NT2/D1 (cell line): ENCODE results near the gene REC114.

Experiments used
- DNase-seq: peaks from one replicate; pipeline ENCODE4 v3.0.0-alpha.2; 2011; ENCODE audit warnings: low read depth, low spot score
- H3K27me3 ChIP-seq: 2 replicates; pipeline ENCODE4 v1.6.0; 2011; ENCODE audit warnings: mild to moderate bottlenecking; ENCODE audit not compliant: insufficient read length, insufficient read depth
- H3K36me3 ChIP-seq: 2 replicates; pipeline ENCODE4 v1.6.1; 2011; ENCODE audit warnings: mild to moderate bottlenecking, low read length, mixed read lengths; ENCODE audit not compliant: insufficient read depth, insufficient read length
- H3K4me1 ChIP-seq: 2 replicates; pipeline ENCODE4 v1.5.1; 2011; ENCODE audit not compliant: insufficient read depth, insufficient read length
- H3K4me3 ChIP-seq: 2 replicates; pipeline ENCODE4 v1.5.1; 2011; ENCODE audit warnings: low read depth; ENCODE audit not compliant: insufficient read length
- H3K9ac ChIP-seq: 2 replicates; pipeline ENCODE4 v1.6.0; 2011; ENCODE audit warnings: low read depth; ENCODE audit not compliant: insufficient read length
- H3K9me3 ChIP-seq: 2 replicates; pipeline ENCODE4 v1.5.1; 2011; ENCODE audit warnings: mild to moderate bottlenecking, low read length; ENCODE audit not compliant: insufficient read depth
- SUZ12 ChIP-seq: IDR thresholded peaks from 2 replicates; pipeline ENCODE4 v1.6.1; 2011; ENCODE audit not compliant: insufficient read length, insufficient read depth; ENCODE audit errors: extremely low read depth
- YY1 ChIP-seq: IDR thresholded peaks from 2 replicates; pipeline ENCODE4 v1.6.1; 2011; ENCODE audit not compliant: insufficient read length, insufficient read depth
- ZNF274 ChIP-seq: IDR thresholded peaks from 2 replicates; pipeline ENCODE4 v1.6.1; 2011; ENCODE audit warnings: mild to moderate bottlenecking, low read depth, low read length

Gene REC114

DNA sequence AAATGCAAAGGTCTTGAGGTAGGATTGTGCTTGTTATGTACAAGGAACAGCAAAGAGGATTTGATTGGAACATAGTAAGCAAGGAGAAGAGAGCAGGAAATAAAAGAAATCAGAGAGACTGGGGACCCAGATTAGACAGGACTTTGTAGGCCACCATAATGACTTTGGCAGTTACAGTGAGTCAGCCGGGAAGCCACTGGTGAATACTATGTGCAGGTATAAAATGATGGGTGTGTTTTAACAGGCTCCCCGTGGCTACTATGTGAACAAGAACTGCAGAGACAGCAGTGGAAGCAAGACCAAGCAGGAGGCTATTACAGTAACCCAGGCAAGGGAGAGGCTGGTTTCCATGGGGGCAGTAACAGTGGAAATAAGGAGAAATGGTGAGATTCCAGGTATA is 135.1 kb downstream of the REC114 start:
- Histone ChIP-seq H3K9me3 (no peaks in the 10 kb centered on the region), H3K36me3 (peaks cover 77% of the 10 kb centered on the region), H3K4me1 (no peaks in the 10 kb centered on the region), H3K4me3 (no peak overlapping the region), H3K9ac (no peak overlapping the region), H3K27me3 (no peaks in the 10 kb centered on the region)
- no peak for TF ChIP-seq SUZ12
- no peak for TF ChIP-seq YY1
- TF ChIP-seq ZNF274, result no peak
- DNase-seq, result no peak

DNA sequence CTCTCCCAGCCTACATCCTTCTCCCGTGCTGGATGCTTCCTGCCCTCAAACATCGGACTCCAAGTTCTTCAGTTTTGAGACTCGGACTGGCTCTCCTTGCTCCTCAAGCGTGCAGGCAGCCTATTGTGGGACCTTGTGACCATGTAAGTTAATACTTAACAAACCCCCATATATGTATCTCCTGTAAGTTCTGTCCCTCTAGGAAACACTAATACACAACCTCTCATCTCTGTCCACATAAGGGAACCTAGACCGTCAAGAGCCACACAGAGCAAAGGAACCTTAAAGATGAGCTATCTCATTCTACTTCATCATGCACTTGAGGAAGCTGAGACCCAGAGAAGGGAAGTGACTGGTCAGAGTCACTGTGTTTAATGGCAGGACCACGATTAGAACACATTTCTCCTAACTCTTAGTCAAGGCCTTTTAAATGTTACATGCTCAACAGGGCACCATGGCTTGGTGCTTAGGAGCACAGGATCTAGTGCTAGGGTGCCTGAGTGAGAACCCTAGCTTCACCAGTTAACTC is 140.0 kb downstream of the REC114 start:
- H3K4me1 ChIP-seq, result no peaks in the 10 kb centered on the region
- TF ChIP-seq SUZ12 (no peak), ZNF274 (no peak), YY1 (no peak)
- H3K27me3 ChIP-seq, result no peaks in the 10 kb centered on the region
- H3K4me3 ChIP-seq, result no peak overlapping the region
- peaks cover 86% of the 10 kb centered on the region for H3K36me3 ChIP-seq
- H3K9ac ChIP-seq, result no peak overlapping the region
- H3K9me3 ChIP-seq, result no peaks in the 10 kb centered on the region
- no peak for DNase-seq

DNA sequence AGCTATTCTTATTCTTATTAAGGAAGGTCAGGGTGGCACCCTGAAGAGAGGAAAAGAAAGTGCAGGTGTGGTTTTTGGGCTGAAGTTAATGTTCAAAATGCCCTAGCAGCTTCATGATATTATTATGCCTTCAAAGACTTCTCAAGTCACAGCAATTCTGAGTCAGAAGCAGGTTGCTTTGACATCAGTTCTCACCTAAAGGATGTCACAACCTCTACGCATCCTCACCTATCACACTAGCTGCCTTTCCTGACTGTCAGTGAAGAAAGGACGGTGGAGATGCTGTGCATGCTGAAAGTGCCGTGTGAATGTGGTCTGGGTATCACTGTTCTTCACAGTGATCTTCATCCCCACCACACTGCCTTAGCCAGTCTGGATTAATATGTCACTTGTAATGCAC is 140.6 kb downstream of the REC114 start:
- Histone ChIP-seq H3K27me3 (no peaks in the 10 kb centered on the region), H3K4me1 (no peaks in the 10 kb centered on the region), H3K9me3 (no peaks in the 10 kb centered on the region), H3K9ac (no peak overlapping the region), H3K36me3 (peaks cover 85% of the 10 kb centered on the region), H3K4me3 (no peak overlapping the region)
- TF ChIP-seq ZNF274 (no peak), SUZ12 (no peak), YY1 (no peak)
- no peak for DNase-seq

- Histone ChIP-seq H3K4me1 (no peaks in the 10 kb centered on the region), H3K27me3 (no peaks in the 10 kb centered on the region), H3K36me3 (peaks cover 91% of the 10 kb centered on the region), H3K9me3 (no peaks in the 10 kb centered on the region), H3K9ac (no peak overlapping the region), H3K4me3 (no peak overlapping the region)
- TF ChIP-seq SUZ12, result no peak
- no peak for DNase-seq
These were observed 141.9 kb downstream of the REC114 start for GRCh38 chr15:73584699-73585420.

GRCh38 chr15:73585871-73586654 is 143.1 kb downstream of the REC114 start:
- H3K4me3 ChIP-seq, result no peak overlapping the region
- no peaks in the 10 kb centered on the region for H3K9me3 ChIP-seq
- DNase-seq, result no peak
- H3K27me3 ChIP-seq, result no peaks in the 10 kb centered on the region
- TF ChIP-seq YY1, result no peak
- no peak for TF ChIP-seq ZNF274
- TF ChIP-seq SUZ12, result no peak
- H3K4me1 ChIP-seq, result no peaks in the 10 kb centered on the region
- H3K9ac ChIP-seq, result no peak overlapping the region
- peaks cover 95% of the 10 kb centered on the region for H3K36me3 ChIP-seq

GRCh38 chr15:73589766-73590165 is 146.8 kb downstream of the REC114 start:
- Histone ChIP-seq H3K4me1 (no peaks in the 10 kb centered on the region), H3K27me3 (no peaks in the 10 kb centered on the region), H3K9ac (no peak overlapping the region), H3K4me3 (no peak overlapping the region), H3K36me3 (peaks cover 87% of the 10 kb centered on the region), H3K9me3 (no peaks in the 10 kb centered on the region)
- TF ChIP-seq ZNF274 (no peak), YY1 (no peak), SUZ12 (no peak)
- no peak for DNase-seq

DNA sequence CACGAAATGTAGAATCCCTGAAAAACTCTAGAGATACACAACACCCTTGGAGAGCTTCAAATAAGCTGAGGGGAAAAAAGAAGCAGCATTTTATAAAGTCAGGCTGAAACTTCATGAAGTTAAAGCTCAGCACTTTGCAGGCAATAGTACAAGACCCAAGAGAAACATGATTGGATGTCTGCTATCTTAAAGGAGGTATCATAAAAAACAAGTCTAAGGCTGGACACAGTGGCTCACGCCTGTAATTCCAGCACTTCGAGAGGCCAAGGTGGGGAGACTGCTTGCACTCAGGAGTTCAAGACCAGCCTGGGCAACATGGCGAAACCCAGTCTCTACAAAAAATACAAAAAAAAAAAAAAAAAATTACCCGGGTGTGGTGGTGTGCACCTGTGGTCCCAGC is 147.3 kb downstream of the REC114 start:
- no peak for DNase-seq
- TF ChIP-seq YY1 (no peak), ZNF274 (no peak), SUZ12 (no peak)
- H3K9ac ChIP-seq, result no peak overlapping the region
- no peaks in the 10 kb centered on the region for H3K4me1 ChIP-seq
- no peak overlapping the region for H3K4me3 ChIP-seq
- H3K9me3 ChIP-seq, result no peaks in the 10 kb centered on the region
- H3K36me3 ChIP-seq, result peaks cover 82% of the 10 kb centered on the region
- no peaks in the 10 kb centered on the region for H3K27me3 ChIP-seq
